OCI-M1 (cell line): ENCODE results near the gene DYNLT4.
A peak's percentile ranks its signal among the peaks of the same experiment; 100 is the strongest.
"Not testable (repeated sequence)": the region's sequence is repeated elsewhere in the genome, so short reads cannot be mapped to it uniquely, and the experiment has no call there.

Experiments
- DNase-seq: peaks from one replicate; lab custom pipeline; 2025; lab: John Stamatoyannopoulos, UW

Gene DYNLT4

DNA sequence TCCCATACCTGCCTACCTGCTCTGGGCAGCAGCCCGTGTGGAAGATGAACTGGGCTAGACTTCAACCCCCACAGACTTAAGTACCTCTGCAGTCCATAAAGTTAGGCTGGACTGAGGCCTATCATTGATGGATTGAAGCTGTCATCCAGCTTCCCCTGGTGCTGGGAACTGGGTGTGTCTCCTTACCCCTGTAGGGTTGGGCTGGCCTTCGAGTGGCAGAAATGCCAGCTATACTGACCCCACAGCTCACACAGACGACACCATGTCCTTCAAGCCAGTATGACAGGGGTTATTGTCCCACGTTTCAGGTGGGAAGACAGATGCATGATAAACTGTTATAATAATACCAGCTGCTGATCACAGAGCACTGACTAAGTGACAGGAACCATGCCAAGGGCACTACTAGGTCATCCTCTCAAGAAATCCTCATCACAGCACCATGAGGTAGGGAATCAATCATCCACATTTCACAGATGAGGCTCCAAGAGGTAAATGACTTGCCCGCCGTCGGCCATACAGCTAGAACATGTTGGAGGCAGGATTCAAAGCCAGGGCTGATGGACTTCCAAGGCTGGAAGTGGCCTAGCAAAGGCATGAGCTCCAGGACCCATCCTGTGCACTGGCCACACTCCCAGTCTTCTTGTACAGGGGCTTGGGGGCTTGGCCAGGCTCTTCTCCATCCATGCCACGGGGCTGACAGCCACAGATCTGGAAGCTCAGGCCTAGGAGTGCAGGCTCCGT lies 18.9 kb downstream of the DYNLT4 start, which contains the start of gene BEST4:
Gene BEST4 (minus strand): TSS at position 51 of the 741 bp plus-strand sequence. CDS start 465 bp downstream, outside the sequence.
- no peak for DNase-seq

GRCh38 chr1:44787506-44787905 lies 19.6 kb downstream of the DYNLT4 start:
- no peak for DNase-seq

DNA sequence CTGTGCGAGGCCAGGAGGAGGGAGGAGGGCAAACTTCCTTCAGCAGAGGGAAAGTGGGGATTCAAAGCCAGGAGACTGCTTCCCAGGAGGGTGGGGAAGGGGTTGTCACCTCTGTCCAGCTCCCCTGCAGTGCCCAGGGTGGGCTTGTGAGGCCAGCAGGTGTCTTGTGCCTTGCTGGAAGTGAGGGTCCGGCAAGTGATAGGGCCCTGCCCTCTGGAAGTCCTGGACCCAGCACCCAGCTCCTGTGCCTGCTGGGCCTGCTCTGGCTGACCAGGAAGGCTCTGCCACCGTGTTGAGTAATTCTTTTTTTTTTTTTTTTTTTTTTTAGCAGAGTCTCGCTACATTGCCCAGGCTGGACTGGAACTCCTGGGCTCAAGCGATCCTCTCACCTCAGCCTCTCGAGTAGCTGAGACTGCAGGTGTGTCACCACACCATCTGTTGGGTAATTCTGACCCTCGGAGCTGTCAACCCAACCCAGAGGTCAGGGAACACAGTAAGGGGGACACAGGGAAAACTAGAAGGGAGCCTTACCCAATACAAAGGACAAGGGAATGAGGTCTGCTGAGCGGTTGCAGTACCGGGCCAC lies 20.2 kb downstream of the DYNLT4 start:
- no peak for DNase-seq

DNA sequence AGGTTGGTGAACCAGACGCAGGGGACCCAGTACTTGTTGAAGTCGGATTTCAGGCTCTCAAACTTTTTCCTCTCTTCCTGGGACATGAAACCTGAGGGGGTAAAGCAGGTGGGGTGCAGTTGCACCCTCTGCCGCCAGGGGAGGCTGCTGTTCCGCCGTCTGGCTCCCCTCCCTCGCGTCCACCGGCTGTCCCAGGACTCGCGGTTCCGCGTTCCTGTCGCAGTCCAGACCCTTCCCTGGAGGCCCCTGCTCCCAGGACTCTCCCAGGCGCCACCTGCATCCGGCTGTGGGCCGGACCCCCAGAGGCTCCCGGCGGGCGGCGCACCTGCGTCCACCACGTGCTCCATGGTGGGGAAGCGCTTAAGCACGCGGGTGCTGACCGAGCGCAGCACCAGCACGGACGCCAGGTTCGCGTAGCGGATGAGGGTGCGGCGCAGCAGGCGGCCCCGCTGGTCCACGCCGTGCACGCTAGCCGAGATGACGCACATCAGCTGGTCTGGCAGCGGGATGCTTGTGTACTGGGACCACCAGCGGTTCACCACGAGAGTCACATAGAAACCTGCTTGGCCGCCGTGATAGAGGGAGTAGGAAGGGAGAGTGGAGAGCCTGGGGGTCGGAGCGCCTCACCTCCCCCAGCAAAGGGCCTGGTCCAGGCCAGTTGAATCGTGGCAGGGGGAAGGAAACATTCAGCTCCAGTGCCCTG lies 20.9 kb downstream of the DYNLT4 start:
- DNase-seq, result peak; percentile 50

- DNase-seq, result no peak
Observed at GRCh38 chr1:44785501-44786137, 21.5 kb downstream of the DYNLT4 start.

- no peak for DNase-seq
Observed at GRCh38 chr1:44785029-44785380, 22.1 kb downstream of the DYNLT4 start.

GRCh38 chr1:44784094-44785028 lies 22.8 kb downstream of the DYNLT4 start:
- no peak for DNase-seq

- no peak for DNase-seq
Observed at GRCh38 chr1:44783697-44784093, 23.5 kb downstream of the DYNLT4 start.

DNA sequence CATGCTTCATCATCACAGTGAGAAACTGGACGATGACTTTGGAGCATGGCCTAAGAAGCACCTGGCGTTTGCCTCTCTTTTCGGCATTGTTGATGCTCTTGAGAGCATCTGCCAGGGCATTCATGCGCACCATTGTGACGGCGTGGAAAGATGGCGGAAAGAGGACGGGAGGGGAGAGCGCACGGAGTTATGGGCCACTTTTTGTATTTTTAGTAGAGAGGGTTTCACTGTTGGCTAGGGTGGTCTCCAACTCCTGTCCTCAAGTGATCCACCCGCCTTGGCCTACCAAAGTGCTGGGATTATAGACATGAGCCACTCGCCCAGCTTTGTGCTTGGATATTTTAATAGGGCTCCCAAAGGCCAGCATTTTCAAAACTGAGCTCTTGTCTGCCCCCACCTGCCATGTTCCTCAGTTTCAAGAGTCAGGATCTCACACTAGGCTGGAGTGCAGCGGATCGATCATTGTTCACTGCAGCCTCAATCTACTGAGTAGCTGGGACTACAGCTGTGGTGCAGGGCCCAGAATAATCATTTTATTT lies 26.5 kb downstream of the DYNLT4 start:
- DNase-seq, result no peak

- DNase-seq, result no peak
Observed at GRCh38 chr1:44778705-44779576, 28.2 kb downstream of the DYNLT4 start.

DNA sequence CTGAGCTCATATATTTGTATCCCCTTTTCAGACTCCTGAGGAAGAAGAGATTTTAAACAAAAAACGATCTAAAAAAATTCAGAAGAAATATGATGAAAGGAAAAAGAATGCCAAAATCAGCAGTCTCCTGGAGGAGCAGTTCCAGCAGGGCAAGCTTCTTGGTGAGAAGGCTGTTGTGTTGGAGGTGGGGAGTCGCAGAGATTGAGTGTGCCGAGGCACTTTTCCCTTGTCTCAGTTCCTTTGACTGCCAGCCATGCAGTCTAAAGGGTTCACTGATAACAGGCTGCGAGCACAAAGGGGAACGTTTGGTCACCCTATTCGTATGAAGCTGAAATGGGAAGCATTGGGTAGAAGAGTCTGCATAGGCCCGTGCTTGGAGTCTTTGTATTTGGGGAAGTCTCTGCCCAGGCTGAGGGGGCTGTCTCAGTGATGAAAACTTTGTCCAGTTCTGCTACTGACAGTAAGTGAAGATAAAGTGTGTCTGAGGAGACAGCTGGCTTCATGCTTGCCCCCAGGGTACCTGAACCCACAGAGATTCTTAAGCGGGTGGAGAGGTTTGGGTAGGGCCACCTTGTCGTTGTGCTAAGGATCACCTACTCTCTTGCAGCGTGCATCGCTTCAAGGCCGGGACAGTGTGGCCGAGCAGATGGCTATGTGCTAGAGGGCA lies 29.0 kb downstream of the DYNLT4 start:
- DNase-seq, result no peak

- DNase-seq, result no peak
Observed at GRCh38 chr1:44777547-44777946, 29.6 kb downstream of the DYNLT4 start.

- no peak for DNase-seq
Observed at GRCh38 chr1:44776730-44777068, 30.5 kb downstream of the DYNLT4 start.

DNA sequence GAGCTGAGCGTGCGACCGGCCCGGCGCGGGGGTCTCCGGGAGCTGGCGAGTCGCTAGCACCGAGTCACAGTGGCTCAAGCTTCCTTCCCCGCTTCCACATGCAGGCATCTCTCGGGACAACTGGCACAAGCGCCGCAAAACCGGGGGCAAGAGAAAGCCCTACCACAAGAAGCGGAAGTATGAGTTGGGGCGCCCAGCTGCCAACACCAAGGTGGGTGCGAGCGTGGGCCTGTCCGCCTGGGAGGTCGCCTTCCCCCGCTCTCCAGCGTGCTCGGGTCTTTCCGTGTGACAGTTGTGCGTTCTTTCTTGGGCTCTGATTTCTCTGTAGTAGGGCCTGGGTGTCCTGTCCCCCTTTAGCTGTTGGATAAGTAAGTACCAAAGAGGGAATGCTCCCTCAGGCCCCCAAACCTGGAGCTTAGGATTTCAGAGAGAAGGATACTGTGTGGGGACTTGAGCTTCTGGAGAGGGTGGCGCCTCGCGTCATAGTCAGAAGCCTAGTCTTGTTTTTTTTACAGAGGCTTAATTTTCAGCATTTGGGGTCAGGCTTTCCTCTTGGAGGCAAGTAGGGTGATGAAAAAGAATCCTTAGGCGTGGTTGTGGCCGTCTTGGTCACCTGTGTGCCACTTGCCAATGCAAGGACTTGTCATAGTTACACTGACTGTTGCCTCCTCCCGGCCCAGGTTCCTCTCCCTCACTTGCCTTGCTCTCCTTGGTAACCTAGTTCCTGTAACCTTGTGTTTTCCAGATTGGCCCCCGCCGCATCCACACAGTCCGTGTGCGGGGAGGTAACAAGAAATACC lies 31.0 kb downstream of the DYNLT4 start:
- DNase-seq, result peak; percentile 43

- DNase-seq, result peak; percentile 96
Observed at GRCh38 chr1:44775078-44775929, 31.8 kb downstream of the DYNLT4 start, which contains the start of gene RPS8. Gene RPS8, plus strand, starts transcription at chr1:44775540. Its CDS starts 57 bp downstream, at chr1:44775597.

DNA sequence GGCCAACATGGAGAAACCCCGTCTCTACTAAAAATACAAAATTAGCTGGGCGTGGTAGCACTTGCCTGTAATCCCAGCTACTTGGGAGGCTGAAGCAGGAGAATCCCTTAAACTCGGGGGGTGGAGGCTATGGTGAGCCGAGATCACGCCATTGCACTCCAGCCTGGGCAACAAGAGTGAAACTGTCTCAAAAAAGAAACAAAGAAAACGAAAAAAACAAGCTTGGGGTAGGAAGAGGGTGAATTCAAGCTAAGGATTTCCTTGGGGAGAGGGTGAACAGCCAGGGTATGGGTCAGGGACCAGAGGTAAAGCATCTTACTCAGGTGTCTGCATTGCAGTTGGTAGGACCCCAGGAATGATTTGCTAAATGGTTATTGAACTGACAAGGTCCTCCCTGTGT lies 40.7 kb downstream of the DYNLT4 start:
- DNase-seq, result not testable (repeated sequence)

DNA sequence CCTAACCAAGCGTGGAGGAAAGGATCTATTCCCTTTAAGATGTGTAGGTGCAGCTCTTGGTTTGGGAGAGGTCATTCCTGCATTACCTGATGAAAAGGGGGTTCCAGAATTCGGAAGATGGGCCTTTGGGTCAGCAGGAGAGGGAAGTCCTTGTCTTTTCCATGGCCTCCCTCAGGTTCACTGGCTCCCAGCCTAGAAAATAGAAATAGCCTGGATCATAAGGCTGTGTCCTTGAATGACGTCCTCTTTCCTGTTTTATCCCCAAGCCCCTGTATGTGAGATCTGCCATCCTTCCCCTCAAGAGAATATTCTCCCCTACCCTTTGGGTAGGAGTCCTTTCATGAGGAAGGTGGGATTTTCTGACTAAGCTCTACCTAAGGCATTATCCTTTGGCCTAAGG lies 46.3 kb downstream of the DYNLT4 start:
- no peak for DNase-seq

- no peak for DNase-seq
Observed at GRCh38 chr1:44759077-44759476, 48.1 kb downstream of the DYNLT4 start.
